ENCODE data around the gene IFT20. TPM values are rescaled to one million over a fixed set of nuclear protein-coding genes. Genes with fewer than 3 reads are reported as not detected.
A peak's percentile ranks its signal among the peaks of the same experiment; 100 is the strongest.

Gene IFT20
- total RNA-seq, 2 donors from 2014 or later: 37.9 to 42.2 TPM

- H3K4me1 ChIP-seq: peaks cover 30% of the 10 kb centered on the region
- H3K4me3 ChIP-seq: no peak overlapping the region
- H3K27ac ChIP-seq: peak overlapping the region in 2 of 4 donors; percentile 14 to 27
- H3K36me3 ChIP-seq (replicated peaks in 1 of 2; ENCODE audit: insufficient read depth in 1 of 2, low read depth in 2 of 2): no peaks in the 10 kb centered on the region
- no peaks in the 10 kb centered on the region for H3K9me3 ChIP-seq
- no peaks in the 10 kb centered on the region for H3K27me3 ChIP-seq
- peak; percentile 62 for ATAC-seq
- WGBS, 2 donors: 31 to 32% methylated on average over 1 of the region's 1 CpG
- TF ChIP-seq, protein P1, sequence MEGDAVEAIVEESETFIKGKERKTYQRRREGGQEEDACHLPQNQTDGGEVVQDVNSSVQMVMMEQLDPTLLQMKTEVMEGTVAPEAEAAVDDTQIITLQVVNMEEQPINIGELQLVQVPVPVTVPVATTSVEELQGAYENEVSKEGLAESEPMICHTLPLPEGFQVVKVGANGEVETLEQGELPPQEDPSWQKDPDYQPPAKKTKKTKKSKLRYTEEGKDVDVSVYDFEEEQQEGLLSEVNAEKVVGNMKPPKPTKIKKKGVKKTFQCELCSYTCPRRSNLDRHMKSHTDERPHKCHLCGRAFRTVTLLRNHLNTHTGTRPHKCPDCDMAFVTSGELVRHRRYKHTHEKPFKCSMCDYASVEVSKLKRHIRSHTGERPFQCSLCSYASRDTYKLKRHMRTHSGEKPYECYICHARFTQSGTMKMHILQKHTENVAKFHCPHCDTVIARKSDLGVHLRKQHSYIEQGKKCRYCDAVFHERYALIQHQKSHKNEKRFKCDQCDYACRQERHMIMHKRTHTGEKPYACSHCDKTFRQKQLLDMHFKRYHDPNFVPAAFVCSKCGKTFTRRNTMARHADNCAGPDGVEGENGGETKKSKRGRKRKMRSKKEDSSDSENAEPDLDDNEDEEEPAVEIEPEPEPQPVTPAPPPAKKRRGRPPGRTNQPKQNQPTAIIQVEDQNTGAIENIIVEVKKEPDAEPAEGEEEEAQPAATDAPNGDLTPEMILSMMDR (IDR thresholded peaks at IDR 0.05): no peak
- no peak for TF ChIP-seq POLR2A (IDR thresholded peaks at IDR 0.05)
- DNase-seq: no peak
- intact Hi-C loops (cut with DNase I): no loop called here
Observed at GRCh38 chr17:28291780-28292330, 43.4 kb downstream of the IFT20 start.

GRCh38 chr17:28290703-28291102, 44.6 kb downstream of the IFT20 start:
- no peak for TF ChIP-seq POLR2A (IDR thresholded peaks at IDR 0.05)
- TF ChIP-seq, protein P1 (IDR thresholded peaks at IDR 0.05): no peak
- no peak overlapping the region for H3K4me3 ChIP-seq
- no peaks in the 10 kb centered on the region for H3K36me3 ChIP-seq (replicated peaks in 1 of 2; ENCODE audit: insufficient read depth in 1 of 2, low read depth in 2 of 2)
- ATAC-seq (no peak), DNase-seq (no peak)
- peaks cover 26% of the 10 kb centered on the region for H3K4me1 ChIP-seq
- no peaks in the 10 kb centered on the region for H3K27me3 ChIP-seq
- no peak overlapping the region for H3K27ac ChIP-seq
- H3K9me3 ChIP-seq: no peaks in the 10 kb centered on the region
- WGBS, 2 donors: 17 to 24% methylated on average over 2 of the region's 2 CpGs
- intact Hi-C loops (cut with DNase I): no loop called here

DNA sequence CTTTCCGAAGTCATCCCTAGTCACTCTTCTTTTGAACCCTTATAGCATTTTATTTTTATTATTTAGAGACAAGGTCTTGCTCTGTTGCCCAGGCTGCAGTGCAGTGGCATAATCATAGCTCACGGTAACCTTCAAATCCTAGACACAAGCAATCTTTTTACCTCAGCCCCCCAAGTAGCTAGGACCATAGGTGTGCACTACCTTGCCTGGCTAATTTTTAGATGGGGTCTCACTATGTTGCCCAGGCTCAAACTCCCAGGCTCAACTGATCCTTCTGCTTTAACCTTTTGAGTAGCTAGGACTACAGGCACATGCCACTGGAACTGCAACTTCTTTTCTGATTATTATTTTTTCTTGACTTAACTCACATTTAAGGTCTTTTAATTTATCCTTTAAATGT, 49.3 kb downstream of the IFT20 start:
- no peaks in the 10 kb centered on the region for H3K27me3 ChIP-seq
- DNase-seq: no peak
- no peaks in the 10 kb centered on the region for H3K36me3 ChIP-seq (replicated peaks in 1 of 2; ENCODE audit: insufficient read depth in 1 of 2, low read depth in 2 of 2)
- H3K4me3 ChIP-seq: no peak overlapping the region
- TF ChIP-seq, protein P1 (IDR thresholded peaks at IDR 0.05): no peak
- TF ChIP-seq POLR2A (IDR thresholded peaks at IDR 0.05): no peak
- H3K4me1 ChIP-seq: peaks cover 7% of the 10 kb centered on the region
- WGBS, 2 donors: 64 to 87% methylated on average over 2 of the region's 2 CpGs
- no peak for ATAC-seq
- H3K9me3 ChIP-seq: no peaks in the 10 kb centered on the region
- H3K27ac ChIP-seq: no peak overlapping the region
- intact Hi-C loops (cut with DNase I): no loop called here

DNA sequence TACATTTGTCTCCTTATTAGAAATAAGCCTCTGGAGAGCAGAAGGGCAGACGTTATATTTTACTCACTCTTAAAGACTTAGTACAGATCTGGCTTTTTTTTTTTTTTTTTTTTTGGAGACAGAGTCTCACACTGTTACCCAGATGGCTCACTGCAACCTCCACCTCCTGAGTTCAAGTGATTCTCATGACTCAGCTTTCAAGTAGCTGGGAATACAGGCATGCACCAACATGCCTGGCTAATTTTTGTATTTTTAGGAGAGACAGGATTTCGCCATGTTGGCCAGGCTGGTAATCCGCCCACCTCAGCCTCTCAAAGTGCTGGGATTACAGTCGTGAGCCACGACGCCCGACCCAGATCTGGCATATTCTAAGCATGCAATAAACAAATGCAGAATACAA, 52.7 kb downstream of the IFT20 start:
- no peaks in the 10 kb centered on the region for H3K36me3 ChIP-seq (replicated peaks in 1 of 2; ENCODE audit: insufficient read depth in 1 of 2, low read depth in 2 of 2)
- intact Hi-C loops (cut with DNase I): no loop called here
- TF ChIP-seq, protein P1 (IDR thresholded peaks at IDR 0.05): no peak
- no peak for TF ChIP-seq POLR2A (IDR thresholded peaks at IDR 0.05)
- no peaks in the 10 kb centered on the region for H3K9me3 ChIP-seq
- H3K27ac ChIP-seq: no peak overlapping the region
- DNase-seq (no peak), ATAC-seq (no peak)
- H3K4me1 ChIP-seq: no peaks in the 10 kb centered on the region
- no peak overlapping the region for H3K4me3 ChIP-seq
- WGBS, 2 donors: 75 to 86% methylated on average over 7 of the region's 7 CpGs
- H3K27me3 ChIP-seq: no peaks in the 10 kb centered on the region

- Histone ChIP-seq H3K4me3 (no peak overlapping the region), H3K9me3 (no peaks in the 10 kb centered on the region), H3K36me3 (replicated peaks in 1 of 2; ENCODE audit: insufficient read depth in 1 of 2, low read depth in 2 of 2) (no peaks in the 10 kb centered on the region), H3K27me3 (no peaks in the 10 kb centered on the region), H3K27ac (no peak overlapping the region), H3K4me1 (no peaks in the 10 kb centered on the region)
- 92 to 93% methylated on average over 3 of the region's 3 CpGs for WGBS, 2 donors
- no peak for DNase-seq
- intact Hi-C loops (cut with DNase I): no loop called here
- no peak for ATAC-seq
- TF ChIP-seq, protein P1 (IDR thresholded peaks at IDR 0.05): no peak
- no peak for TF ChIP-seq POLR2A (IDR thresholded peaks at IDR 0.05)
Observed at GRCh38 chr17:28280826-28281225, 54.4 kb downstream of the IFT20 start.

Data from body of pancreas (tissue), 4 donors.